HL-60 (cell line): ENCODE measurements around the gene LRRC4C.

Experiments used
- DNase-seq, 2 experiments: peaks; one replicate each; pipeline ENCODE4 v3.0.0-alpha.2; 2010 to 2020; ENCODE audit warnings: low read depth in 1 of 2, low spot score in 1 of 2
- H3K27ac ChIP-seq: fragments of 250-450 bp; sonication (Bioruptor Pico); replicated peaks from 2 replicates; pipeline ENCODE4 v1.5.1; 2020; ENCODE audit warnings: mild to moderate bottlenecking, moderate library complexity
- H3K27me3 ChIP-seq: fragments of 250-450 bp; sonication (Bioruptor Pico); 2 replicates; pipeline ENCODE4 v1.5.1; 2021; ENCODE audit warnings: mild to moderate bottlenecking, moderate library complexity; ENCODE audit not compliant: insufficient read depth, poor library complexity, severe bottlenecking
- H3K4me3 ChIP-seq: replicated peaks from 2 replicates; pipeline ENCODE4 v1.5.1; 2011; ENCODE audit warnings: mild to moderate bottlenecking, control low read depth, low read length; ENCODE audit not compliant: insufficient read depth
- GABPA ChIP-seq: IDR thresholded peaks from 2 replicates; pipeline ENCODE4 v1.6.1; 2012; ENCODE audit warnings: low read depth
- POLR2AphosphoS5 ChIP-seq: IDR thresholded peaks from 2 replicates; pipeline ENCODE4 v1.6.1; 2012; ENCODE audit warnings: low read depth
- SPI1 ChIP-seq: IDR thresholded peaks from 2 replicates; pipeline ENCODE4 v1.6.1; 2012; ENCODE audit warnings: low read depth, mild to moderate bottlenecking, borderline replicate concordance
- TF ChIP-seq, protein P1 (sequence below): IDR thresholded peaks from 2 replicates; pipeline ENCODE4 v1.6.1; 2012; ENCODE audit warnings: low read depth; ENCODE audit not compliant: insufficient replicate concordance
- TF ChIP-seq, protein P2 (sequence below): IDR thresholded peaks from one replicate; pipeline ENCODE4 v1.5.1; 2011; ENCODE audit warnings: low read length, control low read depth, inconsistent platforms; ENCODE audit not compliant: insufficient read depth

Gene LRRC4C

DNA sequence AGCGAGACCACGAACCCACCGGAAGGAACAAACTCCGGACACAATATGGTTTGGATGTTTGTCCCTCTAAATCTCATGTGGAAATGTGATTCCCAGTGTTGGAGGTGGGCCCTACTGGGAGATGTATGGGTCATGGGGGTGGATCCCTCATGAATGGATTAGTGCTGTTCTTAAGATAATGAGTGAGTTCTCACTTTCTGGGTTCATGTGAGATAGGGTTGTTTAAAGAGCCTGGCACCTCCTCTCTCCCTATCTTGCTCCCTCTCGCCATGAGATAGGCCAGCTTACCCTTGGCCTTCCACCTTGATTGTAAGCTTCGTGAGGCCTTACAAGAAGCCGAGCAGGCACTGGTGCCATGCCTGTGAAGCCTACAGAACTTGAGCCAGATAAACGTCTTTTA lies 184.6 kb downstream of the LRRC4C start:
- no peak overlapping the region for H3K4me3 ChIP-seq
- H3K27ac ChIP-seq: no peak overlapping the region
- no peak for TF ChIP-seq SPI1
- TF ChIP-seq, protein P1, sequence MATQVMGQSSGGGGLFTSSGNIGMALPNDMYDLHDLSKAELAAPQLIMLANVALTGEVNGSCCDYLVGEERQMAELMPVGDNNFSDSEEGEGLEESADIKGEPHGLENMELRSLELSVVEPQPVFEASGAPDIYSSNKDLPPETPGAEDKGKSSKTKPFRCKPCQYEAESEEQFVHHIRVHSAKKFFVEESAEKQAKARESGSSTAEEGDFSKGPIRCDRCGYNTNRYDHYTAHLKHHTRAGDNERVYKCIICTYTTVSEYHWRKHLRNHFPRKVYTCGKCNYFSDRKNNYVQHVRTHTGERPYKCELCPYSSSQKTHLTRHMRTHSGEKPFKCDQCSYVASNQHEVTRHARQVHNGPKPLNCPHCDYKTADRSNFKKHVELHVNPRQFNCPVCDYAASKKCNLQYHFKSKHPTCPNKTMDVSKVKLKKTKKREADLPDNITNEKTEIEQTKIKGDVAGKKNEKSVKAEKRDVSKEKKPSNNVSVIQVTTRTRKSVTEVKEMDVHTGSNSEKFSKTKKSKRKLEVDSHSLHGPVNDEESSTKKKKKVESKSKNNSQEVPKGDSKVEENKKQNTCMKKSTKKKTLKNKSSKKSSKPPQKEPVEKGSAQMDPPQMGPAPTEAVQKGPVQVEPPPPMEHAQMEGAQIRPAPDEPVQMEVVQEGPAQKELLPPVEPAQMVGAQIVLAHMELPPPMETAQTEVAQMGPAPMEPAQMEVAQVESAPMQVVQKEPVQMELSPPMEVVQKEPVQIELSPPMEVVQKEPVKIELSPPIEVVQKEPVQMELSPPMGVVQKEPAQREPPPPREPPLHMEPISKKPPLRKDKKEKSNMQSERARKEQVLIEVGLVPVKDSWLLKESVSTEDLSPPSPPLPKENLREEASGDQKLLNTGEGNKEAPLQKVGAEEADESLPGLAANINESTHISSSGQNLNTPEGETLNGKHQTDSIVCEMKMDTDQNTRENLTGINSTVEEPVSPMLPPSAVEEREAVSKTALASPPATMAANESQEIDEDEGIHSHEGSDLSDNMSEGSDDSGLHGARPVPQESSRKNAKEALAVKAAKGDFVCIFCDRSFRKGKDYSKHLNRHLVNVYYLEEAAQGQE: no peak
- TF ChIP-seq GABPA: no peak
- no peak for TF ChIP-seq POLR2AphosphoS5
- TF ChIP-seq, protein P2, sequence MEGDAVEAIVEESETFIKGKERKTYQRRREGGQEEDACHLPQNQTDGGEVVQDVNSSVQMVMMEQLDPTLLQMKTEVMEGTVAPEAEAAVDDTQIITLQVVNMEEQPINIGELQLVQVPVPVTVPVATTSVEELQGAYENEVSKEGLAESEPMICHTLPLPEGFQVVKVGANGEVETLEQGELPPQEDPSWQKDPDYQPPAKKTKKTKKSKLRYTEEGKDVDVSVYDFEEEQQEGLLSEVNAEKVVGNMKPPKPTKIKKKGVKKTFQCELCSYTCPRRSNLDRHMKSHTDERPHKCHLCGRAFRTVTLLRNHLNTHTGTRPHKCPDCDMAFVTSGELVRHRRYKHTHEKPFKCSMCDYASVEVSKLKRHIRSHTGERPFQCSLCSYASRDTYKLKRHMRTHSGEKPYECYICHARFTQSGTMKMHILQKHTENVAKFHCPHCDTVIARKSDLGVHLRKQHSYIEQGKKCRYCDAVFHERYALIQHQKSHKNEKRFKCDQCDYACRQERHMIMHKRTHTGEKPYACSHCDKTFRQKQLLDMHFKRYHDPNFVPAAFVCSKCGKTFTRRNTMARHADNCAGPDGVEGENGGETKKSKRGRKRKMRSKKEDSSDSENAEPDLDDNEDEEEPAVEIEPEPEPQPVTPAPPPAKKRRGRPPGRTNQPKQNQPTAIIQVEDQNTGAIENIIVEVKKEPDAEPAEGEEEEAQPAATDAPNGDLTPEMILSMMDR: no peak
- DNase-seq: no peak
- H3K27me3 ChIP-seq: no peaks in the 10 kb centered on the region

DNA sequence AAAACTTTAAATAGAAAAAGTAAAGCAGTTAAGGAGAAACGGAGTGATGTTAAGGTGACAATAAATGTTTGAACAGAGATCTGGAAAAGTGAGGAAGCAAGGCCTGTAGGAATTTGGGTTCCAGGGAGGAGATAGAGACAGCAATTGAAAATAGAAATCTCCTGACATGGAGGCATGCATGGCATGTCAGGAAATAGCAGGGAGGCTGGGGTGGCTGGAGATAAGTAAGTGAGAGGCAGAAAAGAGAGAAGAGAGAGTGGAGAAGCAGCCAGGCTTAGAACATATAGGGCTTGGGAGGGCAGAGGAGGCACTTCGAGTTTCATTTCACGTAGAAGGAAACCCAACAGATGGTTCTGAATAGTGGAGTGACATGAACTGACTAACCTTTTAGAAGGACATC lies 185.5 kb downstream of the LRRC4C start:
- DNase-seq: no peak
- no peak overlapping the region for H3K4me3 ChIP-seq
- TF ChIP-seq, protein P2: no peak
- no peak for TF ChIP-seq SPI1
- no peak for TF ChIP-seq POLR2AphosphoS5
- TF ChIP-seq GABPA: no peak
- TF ChIP-seq, protein P1: no peak
- no peaks in the 10 kb centered on the region for H3K27me3 ChIP-seq
- no peak overlapping the region for H3K27ac ChIP-seq

DNA sequence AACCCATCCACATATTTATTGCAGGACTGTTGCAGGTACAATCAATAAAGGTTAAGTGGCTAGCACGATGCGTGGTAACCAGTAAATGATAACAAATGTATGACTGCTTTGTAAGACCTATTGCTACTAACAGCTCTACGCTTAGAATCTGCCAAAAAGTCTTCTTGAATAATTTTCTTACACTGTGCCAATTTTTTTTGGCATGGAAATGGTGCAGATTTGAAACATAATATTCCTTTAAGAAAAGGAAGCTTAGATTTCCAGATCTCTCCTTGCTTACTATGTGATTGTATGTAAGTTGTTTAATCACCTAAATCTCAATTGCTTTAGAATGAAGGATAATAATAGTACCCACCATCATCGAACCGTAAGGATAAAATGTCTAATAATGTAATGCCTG lies 192.0 kb downstream of the LRRC4C start:
- no peaks in the 10 kb centered on the region for H3K27me3 ChIP-seq
- no peak overlapping the region for H3K4me3 ChIP-seq
- H3K27ac ChIP-seq: no peak overlapping the region
- TF ChIP-seq GABPA: no peak
- no peak for TF ChIP-seq POLR2AphosphoS5
- TF ChIP-seq, protein P1: no peak
- TF ChIP-seq, protein P2: no peak
- no peak for TF ChIP-seq SPI1
- no peak for DNase-seq
